Suprapubic skin (tissue), 4 donors: ENCODE results near the gene ZCCHC7. TPM values are rescaled to one million over a fixed set of nuclear protein-coding genes. Genes with fewer than 3 reads are reported as not detected.

ENCODE experiments used
- DNase-seq, 2 donors: peaks; one replicate each; pipeline ENCODE4 v3.0.0-alpha.2; 2019; ENCODE audit warnings: low spot score in 2 of 2
- H3K27ac ChIP-seq: fragments of 200-600 bp; sonication (generic); one replicate; pipeline ENCODE4 v1.5.1; 2019
- H3K27me3 ChIP-seq: fragments of 200-600 bp; sonication (generic); one replicate; pipeline ENCODE4 v1.5.1; 2019
- H3K36me3 ChIP-seq: fragments of 200-600 bp; sonication (generic); one replicate; pipeline ENCODE4 v1.5.1; 2019
- H3K4me1 ChIP-seq: fragments of 200-600 bp; sonication (generic); one replicate; pipeline ENCODE4 v1.5.1; 2019
- H3K4me3 ChIP-seq: fragments of 200-600 bp; sonication (generic); one replicate; pipeline ENCODE4 v1.5.1; 2019; ENCODE audit warnings: mild to moderate bottlenecking
- H3K9me3 ChIP-seq: fragments of 200-600 bp; sonication (generic); one replicate; pipeline ENCODE4 v1.5.1; 2019
- CTCF ChIP-seq, 2 donors: fragments of 200-600 bp in 1 of 2; fragments of 450-650 bp in 1 of 2; sonication (generic) in 1 of 2; IDR thresholded peaks; one replicate each; pipeline ENCODE4 v1.5.1; 2016 to 2019; ENCODE audit warnings: antibody characterized with exemption in 2 of 2, mild to moderate bottlenecking in 1 of 2, moderate library complexity in 1 of 2
- EP300 ChIP-seq: sonication (generic); formaldehyde crosslinking; IDR thresholded peaks from one replicate; pipeline ENCODE4 v1.6.1; 2017; ENCODE audit warnings: antibody characterized with exemption
- POLR2A ChIP-seq, 2 donors: fragments of 450-650 bp; IDR thresholded peaks; one replicate each; pipeline ENCODE4 v1.6.1; 2017; ENCODE audit warnings: antibody characterized with exemption in 2 of 2, mild to moderate bottlenecking in 2 of 2, moderate library complexity in 2 of 2
- POLR2AphosphoS5 ChIP-seq, 3 donors: sonication (generic); formaldehyde crosslinking; IDR thresholded peaks; one replicate each; pipeline ENCODE4 v1.6.1; 2017; ENCODE audit warnings: antibody characterized with exemption in 3 of 3
- WGBS: methylation state at CpG from one replicate; pipeline ENCODE4 v1.1.5; 2018; 5-methylcytosine and 5-hydroxymethylcytosine counted together
- total RNA-seq, 4 donors: library from RNA; depleted of rRNA; stranded (reverse); fragments of >200 nt; gene quantifications; one replicate each; pipeline ENCODE4 v1.1.0, GENCODE V29; 2016

ZCCHC7 gene
- total RNA-seq, 4 donors from 2014 or later, result 16.3 to 37.6 (median 20.4) TPM

- Histone ChIP-seq H3K27me3 (no peaks in the 10 kb centered on the region), H3K4me3 (no peak overlapping the region), H3K27ac (no peak overlapping the region), H3K4me1 (peaks cover 9% of the 10 kb centered on the region), H3K36me3 (no peaks in the 10 kb centered on the region), H3K9me3 (no peaks in the 10 kb centered on the region)
- TF ChIP-seq POLR2AphosphoS5 (IDR thresholded peaks at IDR 0.05), result no peak
- TF ChIP-seq POLR2A (IDR thresholded peaks at IDR 0.05), result no peak
- no peak for TF ChIP-seq CTCF (IDR thresholded peaks at IDR 0.05)
- no peak for TF ChIP-seq EP300
- 67% methylated on average over 4 of the region's 4 CpGs for WGBS
- no peak for DNase-seq
Measured at GRCh38 chr9:37197158-37198038, 77.0 kb downstream of the ZCCHC7 start.

GRCh38 chr9:37198039-37198729, 77.8 kb downstream of the ZCCHC7 start:
- TF ChIP-seq EP300 (no peak), POLR2A (IDR thresholded peaks at IDR 0.05) (no peak), CTCF (IDR thresholded peaks at IDR 0.05) (no peak), POLR2AphosphoS5 (IDR thresholded peaks at IDR 0.05) (no peak)
- Histone ChIP-seq H3K4me1 (peaks cover 9% of the 10 kb centered on the region), H3K9me3 (no peaks in the 10 kb centered on the region), H3K27ac (no peak overlapping the region), H3K36me3 (no peaks in the 10 kb centered on the region), H3K27me3 (no peaks in the 10 kb centered on the region), H3K4me3 (no peak overlapping the region)
- DNase-seq, result no peak
- 75% methylated on average over 2 of the region's 2 CpGs for WGBS

GRCh38 chr9:37198831-37199230, 78.5 kb downstream of the ZCCHC7 start:
- 77% methylated on average over 1 of the region's 1 CpG for WGBS
- Histone ChIP-seq H3K9me3 (no peaks in the 10 kb centered on the region), H3K27me3 (no peaks in the 10 kb centered on the region), H3K27ac (no peak overlapping the region), H3K36me3 (no peaks in the 10 kb centered on the region), H3K4me3 (no peak overlapping the region), H3K4me1 (peaks cover 9% of the 10 kb centered on the region)
- TF ChIP-seq POLR2A (IDR thresholded peaks at IDR 0.05) (no peak), CTCF (IDR thresholded peaks at IDR 0.05) (no peak), EP300 (no peak), POLR2AphosphoS5 (IDR thresholded peaks at IDR 0.05) (no peak)
- no peak for DNase-seq

GRCh38 chr9:37200433-37201005, 80.1 kb downstream of the ZCCHC7 start:
- Histone ChIP-seq H3K36me3 (no peaks in the 10 kb centered on the region), H3K27ac (no peak overlapping the region), H3K4me1 (peaks cover 9% of the 10 kb centered on the region), H3K4me3 (no peak overlapping the region), H3K9me3 (no peaks in the 10 kb centered on the region), H3K27me3 (no peaks in the 10 kb centered on the region)
- 74% methylated on average over 1 of the region's 1 CpG for WGBS
- no peak for DNase-seq
- TF ChIP-seq CTCF (IDR thresholded peaks at IDR 0.05) (no peak), EP300 (no peak), POLR2A (IDR thresholded peaks at IDR 0.05) (no peak), POLR2AphosphoS5 (IDR thresholded peaks at IDR 0.05) (no peak)

GRCh38 chr9:37201581-37201980, 81.2 kb downstream of the ZCCHC7 start:
- H3K4me3 ChIP-seq, result no peak overlapping the region
- no peaks in the 10 kb centered on the region for H3K9me3 ChIP-seq
- no peaks in the 10 kb centered on the region for H3K27me3 ChIP-seq
- H3K27ac ChIP-seq, result no peak overlapping the region
- TF ChIP-seq POLR2A (IDR thresholded peaks at IDR 0.05) (no peak), CTCF (IDR thresholded peaks at IDR 0.05) (no peak), EP300 (no peak)
- H3K36me3 ChIP-seq, result peaks cover 7% of the 10 kb centered on the region
- peaks cover 9% of the 10 kb centered on the region for H3K4me1 ChIP-seq
- WGBS, result 100% methylated on average over 1 of the region's 1 CpG
- no peak for DNase-seq
